Measurements from ENCODE around the gene CDK5RAP3. TPM values are rescaled to one million over a fixed set of nuclear protein-coding genes. Genes with fewer than 3 reads are reported as not detected.

CDK5RAP3 gene
- total and polyA plus RNA-seq, 2 of the 13 experiments (the other 11 are each of a cell fraction or from before 2014, with no cell fraction given) = 128 to 154 TPM

DNA sequence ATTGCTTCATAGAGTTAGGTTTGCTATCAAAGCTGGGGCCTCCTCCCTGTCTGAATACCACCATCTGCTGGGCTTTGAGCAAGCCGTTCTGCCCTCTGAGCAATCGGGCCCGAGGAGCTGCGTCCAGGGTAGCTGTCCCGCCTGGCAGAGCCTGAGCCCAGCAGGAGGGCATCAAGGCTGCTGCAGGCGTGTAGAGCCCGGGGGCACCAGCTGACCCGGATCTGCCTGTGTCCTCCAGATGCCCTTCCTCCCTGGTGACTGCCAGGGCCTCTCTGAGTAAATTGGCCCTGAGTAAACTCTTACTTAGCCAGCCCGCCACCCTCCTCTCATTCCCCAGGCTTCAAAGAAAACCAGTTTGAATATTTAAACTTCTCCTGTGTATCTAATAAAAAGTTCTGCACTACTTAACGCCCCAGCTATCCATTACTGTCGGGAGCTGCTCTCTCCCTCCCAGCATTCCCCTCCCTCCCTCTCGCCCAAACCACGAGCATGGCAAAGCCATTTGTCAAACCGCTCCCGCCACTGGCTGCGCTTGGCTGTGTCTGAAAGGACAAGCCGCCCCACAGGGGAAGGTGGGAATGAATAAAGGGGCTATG, 16.4 kb downstream of the CDK5RAP3 start (continued):
- peak; percentile 32; the same call in 1 of the 2 replicates for TF ChIP-seq ZNF687 (CRISPR knock-in tag; IDR thresholded peaks at IDR 0.05)
- TF ChIP-seq ZNF329 (CRISPR knock-in tag; IDR thresholded peaks at IDR 0.05; ENCODE audit: low read depth) = no peak
- TF ChIP-seq, protein P1, sequence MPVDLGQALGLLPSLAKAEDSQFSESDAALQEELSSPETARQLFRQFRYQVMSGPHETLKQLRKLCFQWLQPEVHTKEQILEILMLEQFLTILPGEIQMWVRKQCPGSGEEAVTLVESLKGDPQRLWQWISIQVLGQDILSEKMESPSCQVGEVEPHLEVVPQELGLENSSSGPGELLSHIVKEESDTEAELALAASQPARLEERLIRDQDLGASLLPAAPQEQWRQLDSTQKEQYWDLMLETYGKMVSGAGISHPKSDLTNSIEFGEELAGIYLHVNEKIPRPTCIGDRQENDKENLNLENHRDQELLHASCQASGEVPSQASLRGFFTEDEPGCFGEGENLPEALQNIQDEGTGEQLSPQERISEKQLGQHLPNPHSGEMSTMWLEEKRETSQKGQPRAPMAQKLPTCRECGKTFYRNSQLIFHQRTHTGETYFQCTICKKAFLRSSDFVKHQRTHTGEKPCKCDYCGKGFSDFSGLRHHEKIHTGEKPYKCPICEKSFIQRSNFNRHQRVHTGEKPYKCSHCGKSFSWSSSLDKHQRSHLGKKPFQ (CRISPR knock-in tag; IDR thresholded peaks at IDR 0.05; ENCODE audit: insufficient replicate concordance) = no peak
- no peak for TF ChIP-seq ZNF563 (CRISPR knock-in tag; IDR thresholded peaks at IDR 0.05)
- 0 out of 2 replicates have a peak, but pooled peaks have one; percentile 20 for TF ChIP-seq ZNF768 (CRISPR knock-in tag; IDR thresholded peaks at IDR 0.05)
- TF ChIP-seq ZNF407 (CRISPR knock-in tag; IDR thresholded peaks at IDR 0.05; ENCODE audit: not compliant biosample characterization) = no peak
- TF ChIP-seq NR2F6 (IDR thresholded peaks at IDR 0.05) = no peak
- no peak for TF ChIP-seq NR2F6 (CRISPR knock-in tag; IDR thresholded peaks at IDR 0.05)
- TF ChIP-seq CBX2 (IDR thresholded peaks at IDR 0.05; ENCODE audit: low read depth, low read length) = no peak
- TF ChIP-seq CBX2 (CRISPR knock-in tag; IDR thresholded peaks at IDR 0.05; ENCODE audit: low read depth) = no peak
- TF ChIP-seq, protein P2, sequence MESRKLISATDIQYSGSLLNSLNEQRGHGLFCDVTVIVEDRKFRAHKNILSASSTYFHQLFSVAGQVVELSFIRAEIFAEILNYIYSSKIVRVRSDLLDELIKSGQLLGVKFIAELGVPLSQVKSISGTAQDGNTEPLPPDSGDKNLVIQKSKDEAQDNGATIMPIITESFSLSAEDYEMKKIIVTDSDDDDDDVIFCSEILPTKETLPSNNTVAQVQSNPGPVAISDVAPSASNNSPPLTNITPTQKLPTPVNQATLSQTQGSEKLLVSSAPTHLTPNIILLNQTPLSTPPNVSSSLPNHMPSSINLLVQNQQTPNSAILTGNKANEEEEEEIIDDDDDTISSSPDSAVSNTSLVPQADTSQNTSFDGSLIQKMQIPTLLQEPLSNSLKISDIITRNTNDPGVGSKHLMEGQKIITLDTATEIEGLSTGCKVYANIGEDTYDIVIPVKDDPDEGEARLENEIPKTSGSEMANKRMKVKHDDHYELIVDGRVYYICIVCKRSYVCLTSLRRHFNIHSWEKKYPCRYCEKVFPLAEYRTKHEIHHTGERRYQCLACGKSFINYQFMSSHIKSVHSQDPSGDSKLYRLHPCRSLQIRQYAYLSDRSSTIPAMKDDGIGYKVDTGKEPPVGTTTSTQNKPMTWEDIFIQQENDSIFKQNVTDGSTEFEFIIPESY (CRISPR knock-in tag; IDR thresholded peaks at IDR 0.05) = 0 out of 2 replicates have a peak, but pooled peaks have one; percentile 27
